ENCODE data around the gene PPT2.
A peak's percentile ranks its signal among the peaks of the same experiment; 100 is the strongest.
"Not testable (repeated sequence)": the region's sequence is repeated elsewhere in the genome, so short reads cannot be mapped to it uniquely, and the experiment has no call there.

The PPT2 gene

DNA sequence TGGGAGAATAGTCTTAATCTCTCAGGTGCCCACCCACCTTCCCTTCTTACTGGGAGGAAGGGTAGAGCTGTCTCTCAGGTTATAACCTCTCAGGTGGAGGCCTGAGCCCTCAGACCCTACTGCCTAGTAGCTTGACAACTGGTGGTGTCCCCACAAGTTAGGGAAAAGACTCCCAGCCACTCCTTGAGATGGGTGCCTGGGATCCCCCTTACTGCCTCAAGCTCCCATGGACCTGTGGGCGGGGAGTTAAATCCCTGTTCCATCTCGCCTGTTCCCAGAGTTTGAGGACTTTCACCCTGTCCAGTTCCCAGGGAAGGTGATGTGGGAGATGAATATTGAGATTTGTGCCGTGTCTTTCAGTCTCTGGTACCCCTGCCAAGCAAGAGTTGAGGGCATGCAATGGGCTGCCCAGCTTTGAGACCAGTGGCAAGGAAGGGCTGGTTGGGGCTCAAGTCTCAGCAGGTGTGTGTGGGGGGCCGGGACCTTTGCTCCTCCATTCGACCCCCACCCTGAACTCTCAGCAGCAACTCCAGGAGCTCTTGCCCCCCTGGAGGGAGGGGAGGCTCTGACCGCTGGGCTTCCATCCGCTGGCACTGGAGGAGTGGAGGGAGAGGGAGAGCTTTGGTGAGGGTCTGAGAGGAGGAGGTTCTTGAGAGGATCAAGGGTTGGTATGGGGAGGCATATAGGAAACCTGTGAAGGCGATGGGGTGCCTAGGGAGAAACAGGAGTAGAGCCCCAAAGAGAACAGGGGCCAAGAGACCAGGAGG lies 37.2 kb downstream of the PPT2 start:
- FAIRE-seq: no peak

- no peak for FAIRE-seq
Observed at GRCh38 chr6:32191696-32192607, 38.0 kb downstream of the PPT2 start.

- FAIRE-seq: no peak
Observed at GRCh38 chr6:32192608-32193039, 38.7 kb downstream of the PPT2 start, which contains the start of gene GPSM3. TSS of gene GPSM3 (minus strand) at chr6:32192643. CDS start at chr6:32192513, 130 bp downstream.

DNA sequence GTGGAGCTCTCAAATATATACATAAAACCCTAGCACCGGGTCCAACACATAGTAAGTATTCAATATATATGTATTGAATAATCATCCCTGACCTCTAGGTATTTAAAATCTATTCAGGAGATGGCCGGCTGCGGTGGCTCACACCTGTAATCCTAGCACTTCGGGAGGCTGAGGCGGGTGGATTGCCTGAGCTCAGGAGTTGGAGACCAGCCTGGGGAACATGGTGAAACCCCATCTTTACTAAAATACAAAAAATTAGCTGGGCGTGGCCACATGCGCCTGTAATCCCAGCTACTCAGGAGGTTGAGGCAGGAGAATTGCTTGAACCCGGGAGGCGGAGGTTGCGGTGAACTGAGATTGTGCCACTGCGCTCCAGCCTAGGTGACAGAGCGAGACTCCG lies 39.2 kb downstream of the PPT2 start:
- FAIRE-seq: not testable (repeated sequence)

DNA sequence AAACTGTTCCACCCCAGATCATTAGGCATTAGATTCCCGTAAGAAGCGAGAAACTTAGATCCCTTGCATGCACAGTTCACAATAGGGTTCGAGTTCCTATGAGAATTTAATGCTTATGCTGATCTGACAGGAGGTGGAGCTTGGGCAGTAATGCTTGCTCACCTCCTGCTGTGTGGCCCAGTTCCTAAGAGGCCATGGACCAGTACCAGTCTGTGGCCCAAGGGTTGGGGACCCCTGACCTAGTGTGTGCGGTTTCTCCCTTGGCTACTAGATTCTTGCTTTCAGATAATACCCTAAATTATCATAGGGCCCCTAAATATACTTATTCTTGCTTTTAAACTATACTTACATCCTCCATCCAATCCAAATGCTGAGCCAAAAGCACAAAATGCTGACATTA lies 40.4 kb downstream of the PPT2 start:
- no peak for FAIRE-seq

GRCh38 chr6:32194825-32195651 lies 41.1 kb downstream of the PPT2 start:
- no peak for FAIRE-seq

DNA sequence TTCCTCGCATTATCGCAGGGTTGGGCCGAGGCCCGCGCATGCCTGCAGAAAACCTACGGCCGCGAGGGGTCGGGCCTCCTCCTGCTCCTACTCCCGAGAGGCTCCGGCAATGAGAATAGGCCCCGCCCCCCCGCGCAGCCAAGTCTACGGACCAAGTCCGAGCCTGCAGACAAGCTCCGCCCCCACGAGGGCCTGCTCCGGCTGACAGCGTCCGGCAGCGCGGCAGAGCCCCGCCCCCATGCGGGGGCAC lies 41.6 kb downstream of the PPT2 start:
- FAIRE-seq: peak; percentile 97

- FAIRE-seq: no peak
Observed at GRCh38 chr6:32195902-32196681, 42.2 kb downstream of the PPT2 start.

DNA sequence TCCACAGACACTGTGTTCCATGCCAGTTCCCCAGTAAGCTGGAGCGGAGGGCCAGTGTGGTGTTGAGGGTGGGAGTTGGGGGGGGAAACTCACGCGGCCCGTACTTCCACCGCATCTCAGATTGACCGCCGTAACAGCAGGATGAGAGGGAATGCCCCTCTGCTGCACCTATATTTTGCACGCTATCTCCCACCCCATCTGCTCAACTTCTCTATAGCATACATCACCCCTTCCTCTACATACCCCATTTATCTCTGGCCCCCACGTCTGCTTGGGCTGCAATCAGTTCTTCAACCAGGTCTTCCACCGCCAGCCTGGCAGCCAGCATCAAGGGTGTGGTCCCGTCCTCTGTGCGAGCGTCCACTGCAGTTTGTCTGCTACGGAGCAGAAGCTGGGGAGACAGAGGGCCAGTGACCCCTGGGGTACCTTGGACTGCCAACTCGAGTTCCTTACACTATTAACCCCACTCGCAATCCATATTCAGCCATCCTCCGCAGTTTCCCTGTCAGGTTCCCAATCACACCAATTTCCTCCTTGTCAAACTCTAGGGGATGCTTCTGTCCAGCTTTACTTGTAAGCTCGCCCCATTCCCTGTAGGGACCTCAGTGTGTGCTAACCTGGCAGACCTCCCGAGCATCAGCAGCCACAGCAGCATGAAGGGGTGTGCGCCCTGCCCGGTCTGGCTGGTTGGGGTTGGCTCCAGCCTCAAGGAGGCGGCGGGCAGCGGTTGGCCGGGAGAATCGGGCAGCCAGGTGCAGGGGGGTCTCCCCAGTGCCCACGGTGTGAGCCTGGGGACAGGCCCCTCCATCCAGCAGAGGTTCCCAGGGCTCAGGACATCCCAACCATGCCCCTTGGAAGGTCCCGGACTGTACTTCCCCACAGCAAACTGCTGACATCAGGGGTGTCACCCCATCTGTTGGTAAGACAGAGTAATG lies 43.0 kb downstream of the PPT2 start:
- FAIRE-seq: no peak

GRCh38 chr6:32198345-32198696 lies 44.4 kb downstream of the PPT2 start:
- FAIRE-seq: no peak

DNA sequence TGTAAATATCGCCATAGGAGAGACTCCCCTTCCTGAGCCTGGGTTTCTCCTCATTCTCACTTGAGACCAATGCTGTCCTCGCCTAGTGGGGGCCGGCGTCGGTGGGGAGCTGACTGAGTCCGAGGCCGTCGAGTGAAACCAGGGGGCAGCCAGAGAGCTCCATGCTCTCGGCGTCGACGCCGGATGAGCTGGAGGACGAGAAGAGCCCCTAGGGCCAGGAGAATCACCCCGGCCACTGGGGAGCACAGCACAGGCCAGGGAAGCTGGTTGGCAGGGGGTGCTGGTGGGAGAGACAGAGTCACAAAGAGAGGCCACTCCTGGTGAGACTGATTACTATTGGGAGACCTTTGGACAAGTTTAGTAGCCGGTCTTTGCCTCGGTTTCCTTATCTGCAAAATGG lies 44.9 kb downstream of the PPT2 start:
- no peak for FAIRE-seq

DNA sequence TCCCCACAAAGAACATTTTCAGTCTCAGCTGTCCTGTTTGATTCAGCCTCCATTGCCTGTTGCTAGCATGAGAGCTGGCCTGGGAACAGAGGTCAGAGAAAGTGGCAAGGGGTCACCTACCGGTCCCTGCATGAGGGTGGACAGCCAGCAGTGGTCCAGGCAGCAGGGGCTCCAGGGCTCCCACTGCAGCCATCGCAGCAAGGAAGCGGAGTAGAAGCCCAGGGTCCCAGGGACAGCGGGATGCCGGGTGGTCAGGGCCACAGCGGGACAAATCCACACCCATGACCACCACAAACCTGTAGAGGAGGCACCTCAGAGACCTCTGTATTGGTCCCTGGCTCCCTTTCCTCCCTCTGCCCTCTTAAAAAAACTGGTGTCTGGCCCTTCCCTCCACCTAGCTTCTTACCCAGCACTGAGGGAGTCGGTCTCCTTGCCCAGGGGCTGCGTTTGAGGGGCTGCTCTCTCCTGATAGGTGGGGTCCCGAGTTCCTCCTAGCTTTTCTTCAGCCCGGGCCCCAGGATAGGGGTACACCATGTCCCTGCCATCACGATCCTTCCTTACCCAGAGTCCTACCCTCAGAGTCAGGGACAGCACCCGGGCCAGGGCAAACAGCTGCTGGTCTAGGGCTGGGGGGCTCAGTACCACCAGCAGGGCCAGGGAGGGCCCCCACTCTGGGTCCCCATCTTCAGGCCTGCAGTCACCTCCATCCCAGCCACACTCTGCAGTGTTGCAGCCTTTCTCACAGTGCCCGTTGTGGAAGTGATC lies 47.0 kb downstream of the PPT2 start:
- FAIRE-seq: no peak

GRCh38 chr6:32202186-32202585 lies 48.2 kb downstream of the PPT2 start:
- no peak for FAIRE-seq

GRCh38 chr6:32203426-32204267 lies 49.7 kb downstream of the PPT2 start:
- FAIRE-seq: no peak

- FAIRE-seq: no peak
Observed at GRCh38 chr6:32204268-32204715, 50.4 kb downstream of the PPT2 start.

- no peak for FAIRE-seq
Observed at GRCh38 chr6:32208996-32209395, 55.1 kb downstream of the PPT2 start.

GRCh38 chr6:32210191-32210601 lies 56.3 kb downstream of the PPT2 start:
- no peak for FAIRE-seq

DNA sequence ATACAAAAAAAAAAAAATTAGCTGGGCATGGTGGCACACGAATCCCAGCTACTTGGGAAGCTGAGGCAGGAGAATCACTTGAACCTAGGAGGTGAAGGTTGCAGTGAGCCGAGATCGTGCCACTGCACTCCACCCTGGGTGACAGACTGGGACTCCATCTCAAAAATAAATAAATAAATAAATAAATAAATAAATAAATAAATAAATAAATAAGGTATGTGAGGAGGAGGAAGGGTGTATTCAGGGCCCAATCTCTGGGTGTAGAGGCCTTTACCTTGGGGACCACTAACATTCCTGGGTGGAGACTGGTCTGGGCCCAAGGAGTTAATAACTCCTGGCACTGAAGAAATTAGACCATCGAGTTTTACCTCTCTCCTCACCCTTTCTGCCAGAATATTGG lies 57.5 kb downstream of the PPT2 start:
- not testable (repeated sequence) for FAIRE-seq

GRCh38 chr6:32212076-32212760 lies 58.3 kb downstream of the PPT2 start:
- no peak for FAIRE-seq

Data from A204.1 (cell line).